SK-N-SH (cell line): ENCODE data around the gene P3H4. TPM values are rescaled to one million over a fixed set of nuclear protein-coding genes. Genes with fewer than 3 reads are reported as not detected.

Experiments
- CTCF ChIA-PET: fragments of 300-600, 350-600 bp; formaldehyde crosslinking; extraction: SDS; loops from one replicate; lab custom pipeline; 2021; lab: Yijun Ruan, JAX
- POLR2A ChIA-PET: fragments of 350-600 bp; sonication (Branson Sonifier 250); formaldehyde crosslinking; extraction: SDS; loops from one replicate; lab custom pipeline; 2020; ENCODE audit warnings: antibody characterized with exemption, inconsistent platforms; lab: Yijun Ruan, JAX
- DNase-seq: peaks from one replicate; pipeline ENCODE4 v3.0.0; 2012
- H2AFZ ChIP-seq: fragments of 200-600 bp; sonication (generic); 2 replicates; pipeline ENCODE4 v1.8.1; 2016; ENCODE audit warnings: antibody characterized with exemption, mild to moderate bottlenecking, low read depth
- H3F3A ChIP-seq: fragments of 200-600 bp; sonication (generic); replicated peaks from 2 replicates; pipeline ENCODE3; 2016; ENCODE audit warnings: antibody characterized with exemption, mild to moderate bottlenecking; ENCODE audit not compliant: insufficient read depth
- H3K27ac ChIP-seq, 2 experiments: fragments of 200-500 bp in 1 of 2; fragments of 200-600 bp in 1 of 2; sonication (Bioruptor generic) in 1 of 2; sonication (generic), shearing (Covaris generic) in 1 of 2; 2 replicates each; pipeline versions ENCODE4 v1.5.1 to v1.6.1; 2014 to 2016; ENCODE audit warnings: low read depth in 2 of 2, inconsistent platforms in 1 of 2, low read length in 1 of 2, mild to moderate bottlenecking in 1 of 2, mixed read lengths in 1 of 2
- H3K27me3 ChIP-seq: fragments of 200-600 bp; sonication (generic), shearing (Covaris generic); 2 replicates; pipeline ENCODE4 v1.6.1; 2016; ENCODE audit warnings: mixed run types; ENCODE audit not compliant: insufficient read depth
- H3K36me3 ChIP-seq, 2 experiments: fragments of 200-500 bp in 1 of 2; fragments of 200-600 bp in 1 of 2; sonication (Bioruptor generic) in 1 of 2; sonication (generic) in 1 of 2; replicated peaks in 1 of 2; 2 replicates each; pipeline versions ENCODE3 to v1.5.1; 2014 to 2016; ENCODE audit warnings: low read length in 1 of 2, mild to moderate bottlenecking in 1 of 2; ENCODE audit not compliant: insufficient read depth in 2 of 2, control insufficient read depth in 1 of 2
- H3K4me1 ChIP-seq, 2 experiments: fragments of 200-500 bp in 1 of 2; fragments of 200-600 bp in 1 of 2; sonication (Bioruptor generic) in 1 of 2; sonication (generic), shearing (Covaris generic) in 1 of 2; 2 replicates each; pipeline versions ENCODE4 v1.5.1 to v1.6.1; 2014 to 2016; ENCODE audit warnings: low read depth in 1 of 2, low read length in 1 of 2, mixed run types in 1 of 2; ENCODE audit not compliant: insufficient read depth in 2 of 2, control insufficient read depth in 1 of 2
- H3K4me2 ChIP-seq: fragments of 200-600 bp; sonication (generic), shearing (Covaris generic); 2 replicates; pipeline ENCODE4 v1.6.1; 2017; ENCODE audit warnings: mixed run types
- H3K4me3 ChIP-seq, 2 experiments: fragments of 200-500 bp in 1 of 2; fragments of 200-600 bp in 1 of 2; sonication (Bioruptor generic) in 1 of 2; sonication (generic), shearing (Covaris generic) in 1 of 2; 2 replicates each; pipeline versions ENCODE4 v1.5.1 to v1.8.1; 2014 to 2016; ENCODE audit warnings: low read depth in 2 of 2, inconsistent platforms in 1 of 2, low read length in 1 of 2, mild to moderate bottlenecking in 1 of 2, mixed read lengths in 1 of 2, moderate library complexity in 1 of 2
- H3K79me2 ChIP-seq: fragments of 200-600 bp; sonication (generic); 2 replicates; pipeline ENCODE4 v1.8.1; 2017; ENCODE audit warnings: mild to moderate bottlenecking; ENCODE audit not compliant: insufficient read depth
- H3K9ac ChIP-seq: fragments of 200-600 bp; sonication (generic); 2 replicates; pipeline ENCODE4 v1.6.1; 2017; ENCODE audit warnings: mixed run types
- H3K9me2 ChIP-seq: fragments of 200-600 bp; sonication (generic); 2 replicates; pipeline ENCODE4 v1.6.1; 2017; ENCODE audit warnings: mixed run types
- H3K9me3 ChIP-seq: fragments of 200-600 bp; sonication (generic); 2 replicates; pipeline ENCODE4 v1.6.1; 2017; ENCODE audit warnings: mixed run types, mild to moderate bottlenecking, moderate library complexity
- H4K20me1 ChIP-seq: fragments of 200-600 bp; sonication (generic); 2 replicates; pipeline ENCODE4 v1.6.1; 2017; ENCODE audit warnings: mild to moderate bottlenecking, mixed run types; ENCODE audit not compliant: insufficient read depth
- CHD2 ChIP-seq: fragments of 150-350 bp; IDR thresholded peaks from 2 replicates; pipeline ENCODE4 v1.6.1; 2018; ENCODE audit warnings: low read length; ENCODE audit not compliant: partially characterized antibody
- ELF1 ChIP-seq: IDR thresholded peaks from 2 replicates; pipeline ENCODE4 v1.4.0; 2012
- FOXJ3 ChIP-seq: sonication (generic); formaldehyde crosslinking; IDR thresholded peaks from 2 replicates; pipeline ENCODE4 v1.5.1; 2020; ENCODE audit warnings: mild to moderate bottlenecking, missing genetic modification reagents
- JUND ChIP-seq: IDR thresholded peaks from 2 replicates; pipeline ENCODE4 v1.4.0; 2012
- MEF2A ChIP-seq: IDR thresholded peaks from 2 replicates; pipeline ENCODE4 v1.4.0; 2012; ENCODE audit warnings: low read depth, borderline replicate concordance
- NFIC ChIP-seq: IDR thresholded peaks from 2 replicates; pipeline ENCODE4 v1.4.0; 2012; ENCODE audit warnings: borderline replicate concordance
- NRF1 ChIP-seq: IDR thresholded peaks from 2 replicates; pipeline ENCODE4 v1.6.1; 2012; ENCODE audit warnings: low read depth, mild to moderate bottlenecking, low read length
- POLR2AphosphoS5 ChIP-seq: IDR thresholded peaks from 2 replicates; pipeline ENCODE4 v1.6.1; 2012; ENCODE audit warnings: low read depth, low read length
- RAD21 ChIP-seq: IDR thresholded peaks from 2 replicates; pipeline ENCODE4 v1.6.1; 2012; ENCODE audit warnings: mild to moderate bottlenecking, low read length
- RCOR1 ChIP-seq: fragments of 150-350 bp; IDR thresholded peaks from 2 replicates; pipeline ENCODE4 v1.6.1; 2017; ENCODE audit warnings: antibody characterized with exemption, low read length
- RFX5 ChIP-seq: IDR thresholded peaks from 2 replicates; pipeline ENCODE4 v1.6.1; 2012; ENCODE audit warnings: mild to moderate bottlenecking, improper control_type of control experiment, low read length
- RXRA ChIP-seq: IDR thresholded peaks from 2 replicates; pipeline ENCODE4 v1.4.0; 2012; ENCODE audit warnings: low read depth, mild to moderate bottlenecking, borderline replicate concordance
- SIN3A ChIP-seq: IDR thresholded peaks from 2 replicates; pipeline ENCODE4 v1.6.1; 2012; ENCODE audit warnings: low read depth, mild to moderate bottlenecking, low read length, moderate library complexity, borderline replicate concordance
- SMC3 ChIP-seq: IDR thresholded peaks from 2 replicates; pipeline ENCODE4 v1.6.1; 2012; ENCODE audit warnings: low read depth, low read length, improper control_type of control experiment
- TEAD4 ChIP-seq: IDR thresholded peaks from 2 replicates; pipeline ENCODE4 v1.4.0; 2012; ENCODE audit warnings: mild to moderate bottlenecking, borderline replicate concordance; ENCODE audit not compliant: insufficient read depth
- WGBS: methylation state at CpG from one replicate; pipeline ENCODE4 v1.1.6; 2017; ENCODE audit warnings: low lambda C conversion rate; 5-methylcytosine and 5-hydroxymethylcytosine counted together
- polyA plus RNA-seq, 3 experiments: library from polyadenylated mRNA; depleted of rRNA; stranded (reverse); fragments of >200 nt; gene quantifications; 2 replicates each; pipeline ENCODE4 v1.2.3, GENCODE V29; 2012
- TF ChIP-seq, protein P1 (sequence below): IDR thresholded peaks from 2 replicates; pipeline ENCODE4 v1.6.1; 2012; ENCODE audit warnings: mild to moderate bottlenecking, low read depth, low read length, moderate library complexity
- TF ChIP-seq, protein P2 (sequence below): fragments of 150-350 bp; IDR thresholded peaks from 2 replicates; pipeline ENCODE4 v1.6.1; 2016; ENCODE audit warnings: mild to moderate bottlenecking, low read depth, low read length
- TF ChIP-seq, protein P3 (sequence below): IDR thresholded peaks from 2 replicates; pipeline ENCODE4 v1.4.0; 2012; ENCODE audit warnings: low read depth
- TF ChIP-seq, protein P4 (sequence below): IDR thresholded peaks from 2 replicates; pipeline ENCODE4; 2012

The P3H4 gene
- polyA plus RNA-seq, 1 of the 3 experiments (the other 2 are of a cell fraction) = 88.3 TPM

DNA sequence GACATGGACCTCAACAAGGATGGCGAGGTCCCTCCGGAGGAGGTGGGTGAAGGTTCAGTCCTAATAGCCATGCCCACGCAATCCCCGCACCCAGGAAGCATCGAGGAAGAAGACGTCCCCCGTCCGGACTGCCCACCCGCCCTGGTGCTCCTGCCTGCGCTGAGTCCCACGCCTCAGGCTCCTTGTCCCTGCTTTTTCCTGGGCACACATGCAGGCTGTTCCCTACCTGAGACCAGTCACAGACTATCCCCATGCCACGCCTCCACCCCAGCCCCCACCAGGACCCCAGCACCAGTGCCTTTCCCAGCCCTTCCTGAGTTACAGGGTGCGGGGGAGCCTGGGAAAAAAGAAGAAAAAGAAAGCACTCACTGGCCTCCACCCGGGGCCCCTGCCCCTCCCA lies 10.0 kb upstream of the P3H4 start:
- TF ChIP-seq RFX5 = no peak
- TF ChIP-seq, protein P1, sequence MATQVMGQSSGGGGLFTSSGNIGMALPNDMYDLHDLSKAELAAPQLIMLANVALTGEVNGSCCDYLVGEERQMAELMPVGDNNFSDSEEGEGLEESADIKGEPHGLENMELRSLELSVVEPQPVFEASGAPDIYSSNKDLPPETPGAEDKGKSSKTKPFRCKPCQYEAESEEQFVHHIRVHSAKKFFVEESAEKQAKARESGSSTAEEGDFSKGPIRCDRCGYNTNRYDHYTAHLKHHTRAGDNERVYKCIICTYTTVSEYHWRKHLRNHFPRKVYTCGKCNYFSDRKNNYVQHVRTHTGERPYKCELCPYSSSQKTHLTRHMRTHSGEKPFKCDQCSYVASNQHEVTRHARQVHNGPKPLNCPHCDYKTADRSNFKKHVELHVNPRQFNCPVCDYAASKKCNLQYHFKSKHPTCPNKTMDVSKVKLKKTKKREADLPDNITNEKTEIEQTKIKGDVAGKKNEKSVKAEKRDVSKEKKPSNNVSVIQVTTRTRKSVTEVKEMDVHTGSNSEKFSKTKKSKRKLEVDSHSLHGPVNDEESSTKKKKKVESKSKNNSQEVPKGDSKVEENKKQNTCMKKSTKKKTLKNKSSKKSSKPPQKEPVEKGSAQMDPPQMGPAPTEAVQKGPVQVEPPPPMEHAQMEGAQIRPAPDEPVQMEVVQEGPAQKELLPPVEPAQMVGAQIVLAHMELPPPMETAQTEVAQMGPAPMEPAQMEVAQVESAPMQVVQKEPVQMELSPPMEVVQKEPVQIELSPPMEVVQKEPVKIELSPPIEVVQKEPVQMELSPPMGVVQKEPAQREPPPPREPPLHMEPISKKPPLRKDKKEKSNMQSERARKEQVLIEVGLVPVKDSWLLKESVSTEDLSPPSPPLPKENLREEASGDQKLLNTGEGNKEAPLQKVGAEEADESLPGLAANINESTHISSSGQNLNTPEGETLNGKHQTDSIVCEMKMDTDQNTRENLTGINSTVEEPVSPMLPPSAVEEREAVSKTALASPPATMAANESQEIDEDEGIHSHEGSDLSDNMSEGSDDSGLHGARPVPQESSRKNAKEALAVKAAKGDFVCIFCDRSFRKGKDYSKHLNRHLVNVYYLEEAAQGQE = no peak
- TF ChIP-seq, protein P2, sequence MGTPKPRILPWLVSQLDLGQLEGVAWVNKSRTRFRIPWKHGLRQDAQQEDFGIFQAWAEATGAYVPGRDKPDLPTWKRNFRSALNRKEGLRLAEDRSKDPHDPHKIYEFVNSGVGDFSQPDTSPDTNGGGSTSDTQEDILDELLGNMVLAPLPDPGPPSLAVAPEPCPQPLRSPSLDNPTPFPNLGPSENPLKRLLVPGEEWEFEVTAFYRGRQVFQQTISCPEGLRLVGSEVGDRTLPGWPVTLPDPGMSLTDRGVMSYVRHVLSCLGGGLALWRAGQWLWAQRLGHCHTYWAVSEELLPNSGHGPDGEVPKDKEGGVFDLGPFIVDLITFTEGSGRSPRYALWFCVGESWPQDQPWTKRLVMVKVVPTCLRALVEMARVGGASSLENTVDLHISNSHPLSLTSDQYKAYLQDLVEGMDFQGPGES = no peak
- TF ChIP-seq, protein P3, sequence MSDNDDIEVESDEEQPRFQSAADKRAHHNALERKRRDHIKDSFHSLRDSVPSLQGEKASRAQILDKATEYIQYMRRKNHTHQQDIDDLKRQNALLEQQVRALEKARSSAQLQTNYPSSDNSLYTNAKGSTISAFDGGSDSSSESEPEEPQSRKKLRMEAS = no peak
- TF ChIP-seq JUND = no peak
- TF ChIP-seq TEAD4 = no peak
- no peak for TF ChIP-seq RCOR1
- no peak for TF ChIP-seq FOXJ3 (CRISPR knock-in tag)
- TF ChIP-seq MEF2A = no peak
- TF ChIP-seq NFIC = no peak
- no peak for TF ChIP-seq SMC3
- TF ChIP-seq NRF1 = no peak
- no peak for TF ChIP-seq POLR2AphosphoS5
- no peak for TF ChIP-seq SIN3A
- TF ChIP-seq RAD21 = no peak
- TF ChIP-seq CHD2 = no peak
- TF ChIP-seq ELF1 = no peak
- TF ChIP-seq, protein P4, sequence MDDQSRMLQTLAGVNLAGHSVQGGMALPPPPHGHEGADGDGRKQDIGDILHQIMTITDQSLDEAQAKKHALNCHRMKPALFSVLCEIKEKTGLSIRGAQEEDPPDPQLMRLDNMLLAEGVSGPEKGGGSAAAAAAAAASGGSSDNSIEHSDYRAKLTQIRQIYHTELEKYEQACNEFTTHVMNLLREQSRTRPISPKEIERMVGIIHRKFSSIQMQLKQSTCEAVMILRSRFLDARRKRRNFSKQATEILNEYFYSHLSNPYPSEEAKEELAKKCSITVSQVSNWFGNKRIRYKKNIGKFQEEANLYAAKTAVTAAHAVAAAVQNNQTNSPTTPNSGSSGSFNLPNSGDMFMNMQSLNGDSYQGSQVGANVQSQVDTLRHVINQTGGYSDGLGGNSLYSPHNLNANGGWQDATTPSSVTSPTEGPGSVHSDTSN = no peak
- no peak for TF ChIP-seq RXRA
- peaks cover 3 to 31% of the 10 kb centered on the region in 2 experiments for H3K36me3 ChIP-seq
- no peaks in the 10 kb centered on the region for H3K9me2 ChIP-seq
- H3F3A ChIP-seq = peaks cover 9% of the 10 kb centered on the region
- H4K20me1 ChIP-seq = peaks cover 6% of the 10 kb centered on the region; the same call in 1 of the 2 replicates
- H3K27ac ChIP-seq = no peak overlapping the region
- peaks cover 6% of the 10 kb centered on the region for H3K79me2 ChIP-seq
- no peak for DNase-seq
- H3K27me3 ChIP-seq = no peaks in the 10 kb centered on the region
- H2AFZ ChIP-seq = no peak overlapping the region
- H3K4me2 ChIP-seq = no peak overlapping the region
- 84% methylated on average over 6 of the region's 14 CpGs for WGBS
- H3K9ac ChIP-seq = no peak overlapping the region
- CTCF ChIA-PET = no interaction called here
- POLR2A ChIA-PET = no interaction called here
- H3K4me1 ChIP-seq = no peaks in the 10 kb centered on the region; a peak in 1 of 4 replicates
- no peaks in the 10 kb centered on the region for H3K9me3 ChIP-seq
- H3K4me3 ChIP-seq = no peak overlapping the region
